HG03103 (cell line): ENCODE measurements around the gene KRTAP10-8.
"Not testable (repeated sequence)": the region's sequence is repeated elsewhere in the genome, so short reads cannot be mapped to it uniquely, and the experiment has no call there.

Source experiments
- ATAC-seq: cut with Tn5 transposase; IDR thresholded peaks from one replicate; pipeline ENCODE4 v1.9.1; 2021; ENCODE audit warnings: low read depth; ENCODE audit not compliant: unreplicated experiment

KRTAP10-8 gene

DNA sequence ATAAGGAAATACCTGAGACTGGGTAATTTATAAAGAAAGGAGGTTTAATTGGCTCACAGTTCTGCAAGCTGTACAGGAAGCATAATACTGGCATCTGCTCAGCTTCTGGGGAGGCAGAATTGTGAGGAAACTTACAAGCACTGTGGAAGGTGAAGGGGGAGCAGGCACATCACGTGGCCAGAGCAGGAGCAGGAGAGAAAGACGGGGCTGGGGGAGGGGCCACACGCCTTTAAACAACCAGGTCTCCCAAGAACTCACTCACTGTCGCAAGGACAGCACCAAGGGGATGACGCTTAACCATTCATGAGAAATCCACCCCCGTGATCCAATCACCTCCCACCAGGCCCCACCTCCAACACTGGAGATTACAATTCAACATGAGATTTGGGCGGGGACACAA is 49.7 kb downstream of the KRTAP10-8 start:
- ATAC-seq = not testable (repeated sequence)
